ENCODE measurements around the gene RPS6KA4.

The RPS6KA4 gene

GRCh38 chr11:64419818-64420485 lies 61.0 kb downstream of the RPS6KA4 start:
- ChIA-PET CTCF (interaction anchor here (1.0 to 1.4 kb wide), 4 partner anchors 9 to 30 kb away, joined by 3 to 6 read pairs (median 4); no protein-coding TSS in a partner anchor), POLR2A (no interaction called here)
- no peak for DNase-seq (ENCODE audit: extremely low spot score)
- no peak for TF ChIP-seq CTCF (IDR thresholded peaks at IDR 0.05; ENCODE audit: control extremely low read depth, extremely low read depth, low read depth, missing control alignments)

Data from GM10248 (cell line).